Esophagus muscularis mucosa (tissue), 4 donors: ENCODE measurements around the gene MARCHF9. TPM values are rescaled to one million over a fixed set of nuclear protein-coding genes. Genes with fewer than 3 reads are reported as not detected.
"Not testable (repeated sequence)": the region's sequence is repeated elsewhere in the genome, so short reads cannot be mapped to it uniquely, and the experiment has no call there.

Experiments used
- DNase-seq: peaks from one replicate; pipeline ENCODE4 v3.0.0-alpha.2; 2017; ENCODE audit errors: extremely low spot score
- H3K27ac ChIP-seq, 4 donors: fragments of 200-600 bp; sonication (generic); replicated peaks in 1 of 4; 1 replicate in 3 of 4; 2 replicates in 1 of 4; pipeline ENCODE4 v1.5.1; 2016 to 2019; ENCODE audit warnings: mild to moderate bottlenecking in 1 of 4
- H3K27me3 ChIP-seq, 4 donors: fragments of 200-600 bp; sonication (generic); one replicate each; pipeline versions ENCODE4 v1.5.1 to v1.6.0; 2016 to 2019
- H3K36me3 ChIP-seq, 4 donors: fragments of 200-600 bp; sonication (generic); one replicate each; pipeline ENCODE4 v1.5.1; 2016 to 2019
- H3K4me1 ChIP-seq, 4 donors: fragments of 200-600 bp; sonication (generic); one replicate each; pipeline ENCODE4 v1.5.1; 2016 to 2019
- H3K4me3 ChIP-seq, 4 donors: fragments of 200-600 bp; sonication (generic); 1 replicate in 2 of 4; 2 replicates in 2 of 4; pipeline ENCODE4 v1.5.1; 2016 to 2019; ENCODE audit warnings: mild to moderate bottlenecking in 4 of 4, moderate library complexity in 1 of 4
- H3K9me3 ChIP-seq, 4 donors: fragments of 200-600 bp; sonication (generic); 1 replicate in 3 of 4; 2 replicates in 1 of 4; pipeline ENCODE4 v1.5.1; 2016 to 2019
- EP300 ChIP-seq: sonication (generic); formaldehyde crosslinking; IDR thresholded peaks from one replicate; pipeline ENCODE4 v1.6.1; 2017; ENCODE audit warnings: antibody characterized with exemption
- POLR2A ChIP-seq: fragments of 450-650 bp; IDR thresholded peaks from one replicate; pipeline ENCODE4 v1.6.1; 2017; ENCODE audit warnings: antibody characterized with exemption, moderate library complexity, mild to moderate bottlenecking, low read depth
- POLR2AphosphoS5 ChIP-seq, 2 donors: sonication (generic); formaldehyde crosslinking; IDR thresholded peaks; one replicate each; pipeline ENCODE4 v1.6.1; 2017; ENCODE audit warnings: antibody characterized with exemption in 2 of 2
- WGBS: methylation state at CpG from one replicate; pipeline ENCODE4 v1.1.5; 2018; 5-methylcytosine and 5-hydroxymethylcytosine counted together
- intact Hi-C: fragments of 100-400 bp; cut with DNase I; formaldehyde crosslinking; loops from one replicate; pipeline ENCODE4 v1.15.1; 2023
- total RNA-seq, 4 donors: library from RNA; depleted of rRNA; stranded (reverse); fragments of >200 nt; gene quantifications; one replicate each; pipeline versions ENCODE4 v1.1.0 to v1.2.1, GENCODE V29; 2016
- TF ChIP-seq, protein P1 (sequence below), 3 experiments: fragments of 200-600 bp in 2 of 3; fragments of 450-650 bp in 1 of 3; sonication (generic) in 2 of 3; IDR thresholded peaks; one replicate each; pipeline ENCODE4 v1.5.1; 2017 to 2019; ENCODE audit warnings: antibody characterized with exemption in 3 of 3, mild to moderate bottlenecking in 2 of 3, moderate library complexity in 1 of 3

MARCHF9 gene
- total RNA-seq, 4 donors from 2014 or later = 5.6 to 16.9 (median 10.7) TPM

DNA sequence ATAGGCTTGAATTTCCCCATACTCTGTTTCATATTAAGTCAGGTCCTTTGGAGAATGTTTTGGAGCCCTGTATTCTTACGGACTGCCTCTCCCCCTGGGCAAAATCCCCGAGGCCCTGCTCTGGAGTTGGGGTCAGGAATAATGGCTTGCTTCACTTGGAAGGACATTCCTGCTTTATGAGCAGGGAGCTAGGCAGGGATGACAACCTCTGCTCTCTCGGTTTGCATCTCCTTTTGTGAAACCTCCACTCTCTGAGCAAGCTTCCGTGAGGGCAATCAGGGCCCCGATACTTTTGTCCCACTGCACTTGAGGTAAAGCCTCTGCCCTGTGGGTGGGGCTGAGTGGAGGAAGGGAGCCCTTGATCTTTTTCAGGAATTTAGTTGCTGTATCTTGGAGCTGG lies 41.7 kb upstream of the MARCHF9 start:
- Histone ChIP-seq H3K4me3 (no peak overlapping the region), H3K27ac (no peak overlapping the region), H3K27me3 (no peaks in the 10 kb centered on the region), H3K36me3 (peaks cover 26 to 79% (median 46%) of the 10 kb centered on the region in 4 donors), H3K9me3 (no peaks in the 10 kb centered on the region), H3K4me1 (no peaks in the 10 kb centered on the region)
- no peak for TF ChIP-seq POLR2A
- TF ChIP-seq, protein P1, sequence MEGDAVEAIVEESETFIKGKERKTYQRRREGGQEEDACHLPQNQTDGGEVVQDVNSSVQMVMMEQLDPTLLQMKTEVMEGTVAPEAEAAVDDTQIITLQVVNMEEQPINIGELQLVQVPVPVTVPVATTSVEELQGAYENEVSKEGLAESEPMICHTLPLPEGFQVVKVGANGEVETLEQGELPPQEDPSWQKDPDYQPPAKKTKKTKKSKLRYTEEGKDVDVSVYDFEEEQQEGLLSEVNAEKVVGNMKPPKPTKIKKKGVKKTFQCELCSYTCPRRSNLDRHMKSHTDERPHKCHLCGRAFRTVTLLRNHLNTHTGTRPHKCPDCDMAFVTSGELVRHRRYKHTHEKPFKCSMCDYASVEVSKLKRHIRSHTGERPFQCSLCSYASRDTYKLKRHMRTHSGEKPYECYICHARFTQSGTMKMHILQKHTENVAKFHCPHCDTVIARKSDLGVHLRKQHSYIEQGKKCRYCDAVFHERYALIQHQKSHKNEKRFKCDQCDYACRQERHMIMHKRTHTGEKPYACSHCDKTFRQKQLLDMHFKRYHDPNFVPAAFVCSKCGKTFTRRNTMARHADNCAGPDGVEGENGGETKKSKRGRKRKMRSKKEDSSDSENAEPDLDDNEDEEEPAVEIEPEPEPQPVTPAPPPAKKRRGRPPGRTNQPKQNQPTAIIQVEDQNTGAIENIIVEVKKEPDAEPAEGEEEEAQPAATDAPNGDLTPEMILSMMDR (IDR thresholded peaks at IDR 0.05) = no peak
- TF ChIP-seq POLR2AphosphoS5 (IDR thresholded peaks at IDR 0.05) = no peak
- no peak for TF ChIP-seq EP300
- DNase-seq = peak; percentile 17
- intact Hi-C loops = no loop called here
- 97% methylated on average over 4 of the region's 5 CpGs for WGBS

- intact Hi-C loops, H3K27me3 ChIP-seq, DNase-seq, H3K27ac ChIP-seq, H3K4me3 ChIP-seq, H3K9me3 ChIP-seq, H3K4me1 ChIP-seq: not testable (repeated sequence)
- 99% methylated on average over 6 of the region's 6 CpGs for WGBS
- peaks cover 44 to 86% (median 63%) of the 10 kb centered on the region in 4 donors for H3K36me3 ChIP-seq
Observed at GRCh38 chr12:57715036-57715748, 39.7 kb upstream of the MARCHF9 start.

DNA sequence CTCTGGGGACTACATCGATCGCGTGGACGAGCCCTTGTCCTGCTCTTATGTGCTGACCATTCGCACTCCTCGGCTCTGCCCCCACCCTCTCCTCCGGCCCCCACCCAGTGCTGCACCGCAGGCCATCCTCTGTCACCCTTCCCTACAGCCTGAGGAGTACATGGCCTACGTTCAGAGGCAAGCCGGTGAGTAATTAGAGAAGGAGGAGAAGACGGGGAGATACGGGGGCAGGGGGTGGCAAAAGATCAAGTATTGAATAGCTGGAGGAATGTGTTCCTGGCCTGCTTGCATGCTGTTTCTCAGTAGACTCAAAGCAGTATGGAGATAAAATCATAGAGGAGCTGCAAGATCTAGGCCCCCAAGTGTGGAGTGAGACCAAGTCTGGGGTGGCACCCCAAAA lies 39.1 kb upstream of the MARCHF9 start:
- WGBS = 89% methylated on average over 10 of the region's 12 CpGs
- DNase-seq = peak; percentile 21
- TF ChIP-seq, protein P1 (IDR thresholded peaks at IDR 0.05) = no peak
- Histone ChIP-seq H3K4me1 (no peaks in the 10 kb centered on the region), H3K9me3 (no peaks in the 10 kb centered on the region), H3K36me3 (peaks cover 49 to 92% (median 69%) of the 10 kb centered on the region in 4 donors), H3K4me3 (no peak overlapping the region), H3K27me3 (no peaks in the 10 kb centered on the region), H3K27ac (no peak overlapping the region)
- intact Hi-C loops = no loop called here

DNA sequence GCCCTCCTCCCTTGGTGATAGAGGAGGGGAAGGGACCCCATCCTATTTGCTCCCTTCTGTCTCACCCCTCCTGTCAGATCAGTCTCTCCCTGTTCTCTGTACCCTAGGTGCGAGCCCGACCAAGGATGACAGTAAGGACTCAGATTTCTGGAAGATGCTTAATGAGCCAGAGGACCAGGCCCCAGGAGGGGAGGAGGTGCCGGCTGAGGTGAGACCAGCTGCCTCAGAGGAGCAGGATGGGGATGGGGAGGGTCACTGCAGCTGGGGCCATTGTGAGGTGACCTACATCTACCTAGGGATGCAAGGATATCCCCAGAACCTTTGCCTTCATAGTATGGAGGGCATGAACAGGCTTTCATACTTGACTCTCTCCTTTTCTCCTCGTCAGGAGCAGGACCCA lies 38.6 kb upstream of the MARCHF9 start:
- H3K36me3 ChIP-seq = peaks cover 54 to 94% (median 74%) of the 10 kb centered on the region in 4 donors
- H3K9me3 ChIP-seq = no peaks in the 10 kb centered on the region
- no peaks in the 10 kb centered on the region for H3K4me1 ChIP-seq
- H3K27ac ChIP-seq = no peak overlapping the region
- no peaks in the 10 kb centered on the region for H3K27me3 ChIP-seq
- no peak overlapping the region for H3K4me3 ChIP-seq
- WGBS = 94% methylated on average over 4 of the region's 4 CpGs
- DNase-seq = peak; percentile 8
- intact Hi-C loops = no loop called here
- TF ChIP-seq POLR2A = no peak
- TF ChIP-seq, protein P1 (IDR thresholded peaks at IDR 0.05) = no peak
- TF ChIP-seq EP300 = no peak
- no peak for TF ChIP-seq POLR2AphosphoS5 (IDR thresholded peaks at IDR 0.05)

GRCh38 chr12:57717131-57717530 lies 37.8 kb upstream of the MARCHF9 start:
- TF ChIP-seq, protein P1 (IDR thresholded peaks at IDR 0.05) = no peak
- TF ChIP-seq EP300 = no peak
- TF ChIP-seq POLR2AphosphoS5 (IDR thresholded peaks at IDR 0.05) = no peak
- no peak for TF ChIP-seq POLR2A
- no peaks in the 10 kb centered on the region for H3K9me3 ChIP-seq
- no peaks in the 10 kb centered on the region for H3K27me3 ChIP-seq
- H3K4me3 ChIP-seq = no peak overlapping the region
- 100% methylated on average over 5 of the region's 5 CpGs for WGBS
- intact Hi-C loops = no loop called here
- H3K36me3 ChIP-seq = peaks cover 51 to 94% (median 82%) of the 10 kb centered on the region in 4 donors
- H3K27ac ChIP-seq = no peak overlapping the region
- no peaks in the 10 kb centered on the region for H3K4me1 ChIP-seq
- peak; percentile 42 for DNase-seq
